WTC11 (cell line): ENCODE results near the gene EHMT1. TPM values are rescaled to one million over a fixed set of nuclear protein-coding genes. Genes with fewer than 3 reads are reported as not detected.

Experiments used
- ATAC-seq: fragments of 200-7000 bp; cut with Tn5 transposase; 2 replicates; pipeline ENCODE4 v1.10.0; 2021; ENCODE audit warnings: mild to moderate bottlenecking, moderate library complexity
- CTCF ChIA-PET: fragments of 300-600 bp; sonication (Branson Sonifier 250); formaldehyde crosslinking; loops from one replicate; lab custom pipeline; 2021; ENCODE audit warnings: antibody characterized with exemption; lab: Charles Lee
- POLR2A ChIA-PET: fragments of 350-600 bp; sonication (Branson Sonifier 250); formaldehyde crosslinking; loops from one replicate; lab custom pipeline; 2021; ENCODE audit warnings: antibody characterized with exemption; lab: Charles Lee
- DNase-seq: peaks from one replicate; pipeline ENCODE4 v3.0.0; 2021; ENCODE audit warnings: low spot score
- H3K27ac Mint-ChIP-seq: 2 replicates; pipeline ENCODE4 v1.8.0; 2021; ENCODE audit warnings: mixed read lengths
- H3K27me3 Mint-ChIP-seq: 2 replicates; pipeline ENCODE4 v1.8.0; 2021; ENCODE audit warnings: low read depth, mild to moderate bottlenecking, moderate library complexity, mixed read lengths
- H3K36me3 Mint-ChIP-seq: 2 replicates; pipeline ENCODE4 v1.8.0; 2021; ENCODE audit warnings: mixed read lengths
- H3K4me1 Mint-ChIP-seq: 2 replicates; pipeline ENCODE4 v1.8.0; 2022; ENCODE audit warnings: mixed read lengths
- H3K4me3 Mint-ChIP-seq: 2 replicates; pipeline ENCODE4 v1.8.0; 2021; ENCODE audit warnings: mild to moderate bottlenecking, moderate library complexity, mixed read lengths
- H3K9me3 Mint-ChIP-seq: 2 replicates; pipeline ENCODE4 v1.8.0; 2021; ENCODE audit warnings: mixed read lengths
- ARID4B ChIP-seq: sonication (generic); formaldehyde crosslinking; IDR thresholded peaks from 2 replicates; pipeline ENCODE4 v1.8.0; 2023; ENCODE audit warnings: missing genetic modification reagents, mild to moderate bottlenecking, borderline replicate concordance
- CTCF ChIP-seq: fragments of 200-600 bp; IDR thresholded peaks from 2 replicates; pipeline ENCODE4 v1.8.0; 2022; ENCODE audit warnings: antibody characterized with exemption
- ELF4 ChIP-seq: sonication (generic); formaldehyde crosslinking; IDR thresholded peaks from 2 replicates; pipeline ENCODE4 v1.8.1; 2022; ENCODE audit warnings: low read depth, mild to moderate bottlenecking, moderate library complexity, missing genetic modification reagents
- ESRRA ChIP-seq: sonication (generic); formaldehyde crosslinking; IDR thresholded peaks from 2 replicates; pipeline ENCODE4 v1.8.1; 2022; ENCODE audit warnings: mild to moderate bottlenecking, missing genetic modification reagents, borderline replicate concordance
- GABPB1 ChIP-seq: sonication (generic); formaldehyde crosslinking; IDR thresholded peaks from 2 replicates; pipeline ENCODE4 v1.8.1; 2023; ENCODE audit warnings: mild to moderate bottlenecking, missing genetic modification reagents
- JAZF1 ChIP-seq: fragments of 250-450 bp; sonication (Bioruptor Pico); IDR thresholded peaks from 2 replicates; pipeline ENCODE4 v1.9.0; 2021; ENCODE audit warnings: moderate library complexity, mild to moderate bottlenecking, inconsistent platforms
- NFE2L1 ChIP-seq: sonication (generic); formaldehyde crosslinking; IDR thresholded peaks from 2 replicates; pipeline ENCODE4 v1.8.1; 2023; ENCODE audit warnings: missing genetic modification reagents
- SP1 ChIP-seq: sonication (generic); formaldehyde crosslinking; conservative IDR thresholded peaks from 2 replicates; pipeline ENCODE4 v1.8.1; 2022; ENCODE audit warnings: missing genetic modification reagents
- ZNF512 ChIP-seq: sonication (generic); formaldehyde crosslinking; IDR thresholded peaks from 2 replicates; pipeline ENCODE4 v1.8.1; 2022; ENCODE audit warnings: missing genetic modification reagents, borderline replicate concordance
- ZSCAN18 ChIP-seq: fragments of 250-450 bp; sonication (Bioruptor Pico); IDR thresholded peaks from 2 replicates; pipeline ENCODE4 v2.1.2; 2022; ENCODE audit warnings: mild to moderate bottlenecking, moderate library complexity
- total RNA-seq: library from RNA; stranded (reverse); gene quantifications from 3 replicates; pipeline ENCODE4 v1.2.3, GENCODE V29; 2021
- TF ChIP-seq, protein P1 (sequence below): sonication (generic); formaldehyde crosslinking; conservative IDR thresholded peaks from 2 replicates; pipeline ENCODE4 v1.8.1; 2022; ENCODE audit warnings: mild to moderate bottlenecking, missing genetic modification reagents
- TF ChIP-seq, protein P2 (sequence below): sonication (generic); formaldehyde crosslinking; IDR thresholded peaks from 2 replicates; pipeline ENCODE4 v1.8.1; 2022; ENCODE audit warnings: mild to moderate bottlenecking, missing genetic modification reagents, moderate library complexity, borderline replicate concordance

EHMT1 gene
- total RNA-seq, 1 experiment from 2014 or later = 170 TPM

- TF ChIP-seq ARID4B (no peak), GABPB1 (CRISPR knock-in tag) (no peak), JAZF1 (CRISPR knock-in tag) (no peak)
- TF ChIP-seq, all 79 proteins: peak for 0
Measured at GRCh38 chr9:137798901-137799629, 180.3 kb downstream of the EHMT1 start (continued).

DNA sequence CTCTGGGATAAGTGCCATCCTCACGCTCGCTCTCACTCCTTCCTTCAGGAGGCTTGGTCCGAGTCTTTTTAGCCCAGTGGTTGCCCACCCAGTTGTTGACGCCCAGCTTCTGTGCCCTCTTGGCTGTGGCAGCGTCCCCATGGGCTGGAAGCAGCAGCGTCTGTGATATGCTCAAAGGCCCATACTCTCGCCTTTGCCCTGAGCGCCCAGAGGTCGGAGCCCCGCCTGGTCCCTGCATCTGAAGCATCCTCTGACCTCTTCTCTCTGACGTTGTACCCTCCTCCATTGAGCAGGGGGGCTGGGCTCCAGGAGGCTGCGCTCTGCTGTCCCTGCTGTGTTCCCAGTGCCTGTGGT is 180.8 kb downstream of the EHMT1 start:
- no peak for ATAC-seq
- Mint-ChIP-seq H3K27ac (0 out of 2 replicates have a peak overlapping the region, but pooled peaks have one; percentile 60), H3K27me3 (no peaks in the 10 kb centered on the region), H3K4me1 (no peaks in the 10 kb centered on the region), H3K36me3 (peaks cover 79% of the 10 kb centered on the region), H3K9me3 (peaks cover 3% of the 10 kb centered on the region), H3K4me3 (no peak overlapping the region)
- POLR2A ChIA-PET = no interaction called here
- TF ChIP-seq CTCF (no peak), ELF4 (CRISPR knock-in tag) (no peak), SP1 (no peak), ESRRA (CRISPR knock-in tag) (no peak), ZNF512 (CRISPR knock-in tag) (no peak), NFE2L1 (CRISPR knock-in tag) (no peak), ZSCAN18 (CRISPR knock-in tag) (no peak), ARID4B (no peak)
- TF ChIP-seq, protein P1, sequence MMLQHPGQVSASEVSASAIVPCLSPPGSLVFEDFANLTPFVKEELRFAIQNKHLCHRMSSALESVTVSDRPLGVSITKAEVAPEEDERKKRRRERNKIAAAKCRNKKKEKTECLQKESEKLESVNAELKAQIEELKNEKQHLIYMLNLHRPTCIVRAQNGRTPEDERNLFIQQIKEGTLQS (CRISPR knock-in tag) = no peak
- TF ChIP-seq, protein P2, sequence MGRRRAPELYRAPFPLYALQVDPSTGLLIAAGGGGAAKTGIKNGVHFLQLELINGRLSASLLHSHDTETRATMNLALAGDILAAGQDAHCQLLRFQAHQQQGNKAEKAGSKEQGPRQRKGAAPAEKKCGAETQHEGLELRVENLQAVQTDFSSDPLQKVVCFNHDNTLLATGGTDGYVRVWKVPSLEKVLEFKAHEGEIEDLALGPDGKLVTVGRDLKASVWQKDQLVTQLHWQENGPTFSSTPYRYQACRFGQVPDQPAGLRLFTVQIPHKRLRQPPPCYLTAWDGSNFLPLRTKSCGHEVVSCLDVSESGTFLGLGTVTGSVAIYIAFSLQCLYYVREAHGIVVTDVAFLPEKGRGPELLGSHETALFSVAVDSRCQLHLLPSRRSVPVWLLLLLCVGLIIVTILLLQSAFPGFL (CRISPR knock-in tag) = no peak
- CTCF ChIA-PET = interaction anchor here (1.0 kb wide), 1 partner anchor 127 kb away, joined by 3 read pairs; no protein-coding TSS in a partner anchor
- DNase-seq = no peak
